GM06990 (cell line): ENCODE measurements around the gene DHRS11.

Experiments used
- DNase-seq: peaks from one replicate; pipeline ENCODE4 v3.0.0-alpha.2; 2011; ENCODE audit not compliant: insufficient read length; ENCODE audit errors: extremely low read depth
- H3K27me3 ChIP-seq: replicated peaks from 2 replicates; pipeline ENCODE4 v1.6.0; 2011; ENCODE audit warnings: low read length; ENCODE audit not compliant: control insufficient read depth, insufficient read depth
- H3K36me3 ChIP-seq: 2 replicates; pipeline ENCODE4 v1.5.1; 2011; ENCODE audit warnings: low read length; ENCODE audit not compliant: control insufficient read depth, insufficient read depth
- H3K4me3 ChIP-seq: replicated peaks from 2 replicates; pipeline ENCODE4 v1.5.1; 2011; ENCODE audit warnings: low read depth, mild to moderate bottlenecking, control low read depth, low read length
- TF ChIP-seq, protein P1 (sequence below): IDR thresholded peaks from 2 replicates; pipeline ENCODE4 v1.5.1; 2011; ENCODE audit warnings: low read length, control low read depth, mild to moderate bottlenecking, inconsistent platforms; ENCODE audit not compliant: insufficient read depth, poor library complexity, severe bottlenecking

DHRS11 gene

DNA sequence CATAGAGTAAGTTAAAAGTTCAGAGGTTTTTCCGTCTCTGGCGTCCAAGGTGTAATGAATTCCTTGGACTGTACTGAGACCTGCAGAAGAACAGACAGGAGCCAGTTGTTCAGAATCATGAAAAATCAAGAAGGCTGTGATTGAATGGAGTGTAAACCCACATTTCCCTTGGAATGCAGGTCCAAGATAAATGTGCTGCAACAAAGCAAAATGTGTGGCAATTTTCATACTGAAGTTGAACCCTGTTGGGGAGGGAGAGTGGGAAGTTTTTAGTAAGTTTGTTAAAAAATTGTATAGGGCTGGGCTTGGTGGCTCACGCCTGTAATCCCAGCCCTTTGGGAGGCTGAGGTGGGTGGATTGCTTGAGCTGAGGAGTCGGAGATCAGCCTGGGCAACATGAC, 25.6 kb upstream of the DHRS11 start:
- Histone ChIP-seq H3K36me3 (peaks cover 12% of the 10 kb centered on the region), H3K27me3 (no peaks in the 10 kb centered on the region), H3K4me3 (no peak overlapping the region)
- TF ChIP-seq, protein P1, sequence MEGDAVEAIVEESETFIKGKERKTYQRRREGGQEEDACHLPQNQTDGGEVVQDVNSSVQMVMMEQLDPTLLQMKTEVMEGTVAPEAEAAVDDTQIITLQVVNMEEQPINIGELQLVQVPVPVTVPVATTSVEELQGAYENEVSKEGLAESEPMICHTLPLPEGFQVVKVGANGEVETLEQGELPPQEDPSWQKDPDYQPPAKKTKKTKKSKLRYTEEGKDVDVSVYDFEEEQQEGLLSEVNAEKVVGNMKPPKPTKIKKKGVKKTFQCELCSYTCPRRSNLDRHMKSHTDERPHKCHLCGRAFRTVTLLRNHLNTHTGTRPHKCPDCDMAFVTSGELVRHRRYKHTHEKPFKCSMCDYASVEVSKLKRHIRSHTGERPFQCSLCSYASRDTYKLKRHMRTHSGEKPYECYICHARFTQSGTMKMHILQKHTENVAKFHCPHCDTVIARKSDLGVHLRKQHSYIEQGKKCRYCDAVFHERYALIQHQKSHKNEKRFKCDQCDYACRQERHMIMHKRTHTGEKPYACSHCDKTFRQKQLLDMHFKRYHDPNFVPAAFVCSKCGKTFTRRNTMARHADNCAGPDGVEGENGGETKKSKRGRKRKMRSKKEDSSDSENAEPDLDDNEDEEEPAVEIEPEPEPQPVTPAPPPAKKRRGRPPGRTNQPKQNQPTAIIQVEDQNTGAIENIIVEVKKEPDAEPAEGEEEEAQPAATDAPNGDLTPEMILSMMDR = no peak
- DNase-seq = no peak

DNA sequence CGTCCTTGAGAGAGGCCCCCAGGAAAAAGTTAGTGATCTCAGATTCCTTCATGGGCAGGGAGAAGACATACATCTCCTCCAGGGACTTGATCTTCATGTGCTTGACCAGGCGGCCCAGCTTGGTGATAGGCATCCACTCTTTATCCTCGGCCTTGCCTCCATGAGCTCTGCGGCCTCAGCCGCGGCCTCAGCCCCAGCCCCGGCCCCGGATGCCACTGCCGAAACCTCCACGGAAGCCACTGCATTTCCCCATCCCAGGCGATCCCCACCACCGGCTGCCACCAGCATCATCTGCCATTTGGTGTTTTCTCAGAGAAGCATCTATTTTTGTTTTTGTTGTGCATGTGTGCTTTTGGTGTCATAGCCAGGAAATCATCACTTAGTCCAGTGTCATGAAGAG, 16.7 kb upstream of the DHRS11 start:
- H3K36me3 ChIP-seq = peaks cover 9% of the 10 kb centered on the region
- DNase-seq = no peak
- TF ChIP-seq, protein P1 = no peak
- H3K27me3 ChIP-seq = no peaks in the 10 kb centered on the region
- H3K4me3 ChIP-seq = no peak overlapping the region

DNA sequence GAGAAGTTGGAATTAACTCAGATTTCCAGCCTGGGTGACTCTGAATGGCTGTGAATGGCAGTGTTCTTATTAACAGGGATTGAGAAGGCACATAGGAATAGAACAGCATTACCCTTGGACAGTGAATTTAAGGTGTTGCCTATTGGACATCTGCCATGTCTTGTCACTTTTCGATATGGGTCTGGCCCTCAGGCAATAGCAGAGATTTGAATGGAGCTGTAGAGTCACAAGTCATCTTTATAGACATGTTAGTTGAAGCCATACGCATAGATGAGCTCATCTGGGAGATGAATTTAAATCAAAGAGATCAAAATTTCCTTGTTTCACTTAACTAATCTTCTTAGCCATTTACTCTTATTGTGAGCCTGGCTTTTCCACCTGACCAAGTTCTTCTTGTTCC, 14.9 kb upstream of the DHRS11 start:
- no peak for DNase-seq
- TF ChIP-seq, protein P1 = no peak
- H3K27me3 ChIP-seq = no peaks in the 10 kb centered on the region
- peaks cover 9% of the 10 kb centered on the region for H3K36me3 ChIP-seq
- H3K4me3 ChIP-seq = no peak overlapping the region

DNA sequence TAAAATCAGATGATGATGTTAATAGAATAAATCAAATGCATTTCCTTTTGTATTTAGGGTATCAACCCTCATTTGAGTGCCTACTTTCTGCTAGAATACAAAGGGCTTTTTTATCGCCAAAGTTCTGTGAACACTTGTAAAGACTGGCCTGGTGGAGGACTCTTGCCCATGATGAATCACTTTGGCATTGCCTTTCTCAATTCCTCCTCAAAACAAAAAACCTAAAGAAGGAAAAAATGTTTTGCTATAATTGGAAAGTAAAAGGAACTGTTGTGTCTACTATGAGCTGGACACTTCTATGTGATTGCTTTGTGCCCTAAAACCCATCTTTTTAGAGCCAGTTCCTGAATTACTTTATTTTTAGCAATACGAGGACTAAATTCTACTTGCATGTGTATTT, 13.0 kb upstream of the DHRS11 start:
- peaks cover 10% of the 10 kb centered on the region for H3K36me3 ChIP-seq
- DNase-seq = no peak
- no peaks in the 10 kb centered on the region for H3K27me3 ChIP-seq
- no peak overlapping the region for H3K4me3 ChIP-seq
- TF ChIP-seq, protein P1 = no peak

- Histone ChIP-seq H3K27me3 (no peaks in the 10 kb centered on the region), H3K4me3 (no peak overlapping the region), H3K36me3 (peaks cover 11% of the 10 kb centered on the region)
- TF ChIP-seq, protein P1 = no peak
- no peak for DNase-seq
Measured at GRCh38 chr17:36583787-36584186, 7.9 kb upstream of the DHRS11 start.

DNA sequence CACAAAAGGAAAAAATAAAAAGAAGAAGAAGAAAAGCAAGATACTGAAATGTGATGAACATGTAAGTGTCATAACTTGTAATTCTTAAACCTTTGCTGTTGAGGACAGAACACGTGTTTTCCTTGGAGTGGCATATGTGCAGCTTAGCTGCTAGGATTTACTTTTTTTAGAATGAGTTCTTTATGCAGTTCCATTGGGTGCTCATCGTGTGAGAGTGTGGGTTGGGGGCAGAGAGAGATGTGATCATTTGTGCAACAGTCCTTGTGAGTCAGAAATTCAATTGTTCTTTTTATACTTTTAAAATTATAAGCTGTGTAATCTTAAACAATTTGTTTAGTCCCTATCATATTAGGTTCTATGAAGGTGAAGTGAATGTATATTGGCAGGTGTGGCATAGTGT, 5.5 kb upstream of the DHRS11 start:
- peaks cover 10% of the 10 kb centered on the region for H3K36me3 ChIP-seq
- H3K4me3 ChIP-seq = no peak overlapping the region
- no peaks in the 10 kb centered on the region for H3K27me3 ChIP-seq
- no peak for DNase-seq
- TF ChIP-seq, protein P1 = no peak
